Stimulated activated CD4-positive, alpha-beta T cell treated with anti-CD3 and anti-CD28 coated beads, TNF-alpha, amount 100 ng/mL, for 24 hours (primary cell): ENCODE measurements around the gene SNAPC2.
A peak's percentile ranks its signal among the peaks of the same experiment; 100 is the strongest.
"Not testable (repeated sequence)": the region's sequence is repeated elsewhere in the genome, so short reads cannot be mapped to it uniquely, and the experiment has no call there.

ENCODE experiments used
- DNase-seq, 3 experiments: peaks; one replicate each; pipeline ENCODE4 v3.0.0-alpha.2; 2020; ENCODE audit warnings: low read depth in 3 of 3

The SNAPC2 gene

GRCh38 chr19:7921967-7922835 lies 2.1 kb downstream of the SNAPC2 start:
- no peak for DNase-seq

DNA sequence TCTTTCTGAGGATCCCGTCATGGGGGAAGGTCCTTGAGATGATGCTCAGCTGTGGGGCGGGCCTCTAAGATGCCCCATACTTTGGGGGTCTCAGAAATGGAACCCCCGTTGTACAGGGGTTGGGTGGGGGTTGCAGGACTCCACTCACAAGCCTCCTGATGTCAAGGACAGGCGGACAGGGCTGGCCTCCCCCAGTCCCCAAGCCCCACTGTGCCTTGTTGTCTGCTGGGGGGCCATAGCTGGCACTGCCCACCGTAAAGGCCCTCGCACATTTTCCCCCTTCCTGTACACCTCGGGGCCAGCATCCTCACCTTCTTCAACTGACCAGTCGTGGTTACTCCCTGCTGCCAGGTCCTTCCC lies 2.7 kb downstream of the SNAPC2 start:
- DNase-seq: no peak

DNA sequence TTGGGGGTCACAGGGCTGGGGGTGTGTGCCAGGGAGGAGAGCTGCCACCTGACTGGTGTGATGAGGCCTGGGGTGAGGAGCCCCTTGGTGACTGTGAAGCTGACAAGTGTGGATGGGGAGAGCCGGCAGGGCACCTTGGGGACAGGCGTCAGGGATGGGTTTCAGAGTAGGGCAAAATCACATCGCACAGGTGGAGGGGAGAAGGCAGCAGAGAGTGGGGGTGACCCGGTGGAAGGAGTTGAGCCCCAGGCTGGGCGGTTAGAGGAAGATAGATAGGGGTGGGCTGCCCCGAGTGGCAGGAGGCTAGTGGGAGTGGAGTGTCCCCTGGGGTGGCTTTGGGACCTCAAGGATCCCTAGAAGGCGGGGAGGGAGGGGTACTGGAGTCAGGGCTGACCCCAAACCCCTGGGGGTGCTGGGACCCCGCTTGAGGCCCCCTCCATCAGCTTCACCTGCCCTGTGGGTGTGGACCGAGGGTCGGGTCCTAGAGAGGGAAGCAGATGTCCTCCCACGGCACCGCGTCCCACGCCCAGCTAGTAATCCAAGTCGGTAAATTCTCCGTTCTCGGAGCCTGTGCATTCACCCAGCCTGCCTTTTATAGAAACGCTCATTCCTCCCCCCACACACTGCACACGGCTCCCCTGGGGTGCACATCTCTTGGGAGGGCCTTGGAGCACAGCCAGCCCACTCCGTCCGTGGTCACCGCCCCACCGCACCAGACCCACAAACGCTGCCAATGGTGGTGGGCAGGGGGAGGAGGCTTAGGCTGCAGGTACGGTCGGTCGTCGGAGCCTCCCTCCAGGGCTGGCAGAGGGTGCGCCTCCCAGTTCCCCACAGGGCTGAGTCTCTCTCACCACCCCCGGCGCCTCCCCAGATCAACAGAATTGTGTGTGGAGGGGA lies 3.4 kb downstream of the SNAPC2 start:
- DNase-seq: no peak

DNA sequence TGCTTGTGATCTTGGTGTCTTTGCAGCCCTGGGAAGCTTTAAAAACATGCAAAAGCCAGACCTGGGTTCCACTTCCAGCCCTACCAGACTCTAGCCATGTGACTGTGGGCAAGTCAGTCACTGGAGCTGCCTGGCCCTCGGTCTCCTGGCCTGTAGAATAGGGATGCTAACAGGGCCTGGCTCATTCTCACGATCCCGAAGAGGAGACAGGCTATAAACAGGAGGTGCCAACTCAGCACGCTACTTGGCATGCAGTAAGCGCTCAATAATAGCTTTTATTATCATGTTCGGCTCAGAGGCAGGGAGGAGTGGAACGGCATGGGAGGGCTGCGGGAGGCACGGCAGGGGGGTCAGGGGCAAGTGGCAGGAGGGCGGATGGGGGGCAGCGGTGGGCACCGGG lies 4.1 kb downstream of the SNAPC2 start:
- no peak for DNase-seq

DNA sequence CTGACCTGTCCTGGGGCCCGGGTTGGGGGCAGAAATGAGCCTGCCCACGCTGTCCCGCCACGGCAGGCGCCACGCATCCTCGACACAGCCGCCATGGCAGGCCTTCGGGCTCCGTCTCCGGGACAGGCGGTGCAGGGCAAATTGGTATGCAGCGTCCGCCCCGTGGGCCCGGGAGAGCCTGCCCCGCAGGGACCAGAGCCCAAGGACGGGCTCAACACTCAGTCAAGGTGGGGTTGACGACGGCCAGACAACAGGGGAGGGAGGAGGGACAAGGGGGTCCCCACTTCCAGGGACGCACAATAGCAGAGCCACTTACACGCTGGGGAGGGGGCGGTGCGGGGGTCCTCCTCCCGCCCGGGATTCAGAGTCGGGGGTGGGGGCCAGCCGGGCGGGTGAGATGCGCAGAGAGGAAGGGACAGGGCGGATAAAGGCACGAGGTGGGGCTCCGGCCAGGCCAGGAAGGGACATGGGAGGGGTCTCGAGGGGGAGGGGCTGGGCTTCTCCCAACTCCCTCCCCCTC lies 4.6 kb downstream of the SNAPC2 start:
- no peak for DNase-seq

DNA sequence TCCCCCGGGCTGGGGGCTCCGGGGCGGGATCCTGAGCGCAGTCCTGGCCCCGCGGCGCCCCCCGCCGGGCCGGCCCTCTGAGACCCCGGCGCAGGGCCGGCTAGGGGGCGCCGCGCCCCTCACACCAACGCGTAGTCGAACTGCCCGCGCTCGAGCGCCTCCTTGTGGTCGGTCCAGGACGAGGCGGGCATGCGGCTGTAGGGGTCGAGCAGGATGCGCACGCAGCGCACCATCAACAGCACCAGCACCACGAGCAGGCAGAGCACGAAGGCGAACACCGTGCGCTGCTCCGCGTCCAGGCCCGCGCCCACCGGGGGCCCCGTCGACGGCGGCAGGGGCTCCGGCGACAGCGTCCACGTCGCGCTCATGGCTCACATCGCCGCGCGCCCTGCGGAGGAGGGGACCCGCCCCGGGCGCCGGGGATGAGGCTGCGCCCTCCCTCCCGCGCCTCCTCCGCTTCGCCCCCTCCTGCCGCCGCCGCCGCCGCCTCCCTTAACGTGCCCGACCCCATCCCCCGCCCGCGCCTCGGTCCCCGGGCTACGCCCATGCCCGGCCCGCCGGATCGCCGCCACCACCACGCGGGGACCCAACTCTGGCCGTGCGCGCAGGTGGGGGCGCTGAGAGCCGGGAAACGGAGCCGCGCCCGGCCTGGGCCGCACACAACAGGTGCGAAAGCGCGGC lies 5.2 kb downstream of the SNAPC2 start:
- DNase-seq: peak; percentile 46 to 75 (median 52)

DNA sequence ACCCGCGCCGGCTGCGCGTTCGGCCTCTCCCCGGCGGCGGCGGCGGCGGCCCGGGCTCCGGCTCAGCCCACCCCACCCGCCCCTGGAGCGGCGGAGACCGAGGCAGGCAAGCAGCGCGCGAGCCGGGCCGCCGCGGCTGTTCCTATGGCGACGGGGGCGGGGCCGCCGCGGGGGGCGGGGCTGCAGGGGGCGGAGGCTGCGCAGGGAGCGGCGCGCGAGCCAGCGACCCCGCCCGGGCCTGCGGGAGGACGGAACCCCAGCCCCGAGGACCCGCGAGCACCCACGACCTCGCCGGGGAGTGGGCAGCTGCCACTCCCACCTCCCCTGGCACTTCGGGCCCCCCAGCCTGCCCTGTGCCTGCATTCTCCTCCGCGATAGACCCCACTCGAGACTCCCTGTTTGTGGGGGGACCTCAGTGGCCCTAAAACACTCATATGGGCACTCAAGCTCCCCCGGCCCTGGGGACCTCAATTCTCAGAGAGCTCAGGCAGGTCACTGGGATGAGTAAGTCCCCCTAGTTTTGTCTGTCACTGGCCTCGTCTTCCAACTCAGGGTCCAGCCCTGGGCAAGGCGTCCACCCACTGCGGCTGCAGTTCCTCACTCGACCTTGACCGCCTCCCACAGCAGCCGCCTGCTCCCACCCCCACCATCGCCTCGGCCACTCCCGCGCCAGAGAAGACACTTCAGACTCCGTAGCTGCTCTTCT lies 6.0 kb downstream of the SNAPC2 start, which contains the start of gene CTXN1:
Gene CTXN1, minus strand, starts transcription at position 115 of the 706 bp plus-strand sequence. CDS start 597 bp downstream, outside the sequence.
- DNase-seq: peak; percentile 40 to 77 (median 66)

GRCh38 chr19:7926727-7927604 lies 6.8 kb downstream of the SNAPC2 start:
- no peak for DNase-seq

DNA sequence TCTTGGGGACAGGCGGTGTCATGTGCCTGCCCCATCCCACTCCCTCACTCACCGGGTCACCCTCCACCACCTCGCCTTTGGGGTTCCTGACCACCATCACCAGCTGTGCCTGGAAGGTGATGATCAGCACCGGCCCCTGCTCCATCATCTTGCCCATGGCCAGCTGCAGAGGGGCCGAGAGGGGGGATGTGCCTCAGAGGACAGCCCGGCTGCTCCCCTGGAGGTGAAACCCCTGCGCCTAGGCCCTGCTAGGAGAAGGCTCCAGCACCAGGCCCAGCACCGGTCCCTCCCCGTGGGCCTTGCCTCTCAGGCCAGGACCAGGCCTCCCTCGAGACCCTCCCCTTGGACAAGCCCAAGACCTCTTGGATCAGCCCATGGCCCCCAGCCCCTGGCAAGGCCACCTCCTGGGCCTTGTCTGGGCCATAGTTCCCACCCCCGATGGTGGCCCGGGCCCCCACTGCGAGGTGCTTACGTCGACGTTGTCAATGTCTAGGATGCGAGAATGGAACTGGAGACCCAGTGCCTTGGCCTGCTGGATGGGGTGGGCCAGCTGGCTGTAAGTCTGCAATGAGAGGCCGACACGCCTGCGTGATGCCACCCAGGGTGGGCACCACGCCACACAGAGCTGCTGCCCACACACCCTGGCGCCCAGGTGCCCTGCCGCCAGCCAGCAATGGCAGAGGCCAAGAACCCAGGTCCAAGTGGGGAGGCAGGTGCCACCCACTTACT lies 7.6 kb downstream of the SNAPC2 start:
- no peak for DNase-seq

DNA sequence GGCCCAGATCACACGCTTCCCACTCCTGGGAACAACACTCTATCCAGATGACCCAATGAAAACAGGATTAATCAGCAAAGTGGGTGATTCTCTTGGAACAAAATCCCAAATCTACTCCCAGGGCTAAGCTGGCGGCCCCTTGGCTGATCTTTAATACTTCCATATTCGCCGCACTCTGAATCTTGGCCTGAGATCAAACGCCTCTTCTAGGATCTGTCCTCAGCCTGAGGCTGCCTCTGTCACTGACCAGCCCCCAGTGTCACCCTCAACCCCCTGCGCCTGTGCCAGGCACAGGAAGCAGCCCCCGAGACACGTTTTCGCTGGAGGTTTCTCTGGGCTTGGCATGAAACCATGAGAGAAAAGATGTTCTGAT lies 8.2 kb downstream of the SNAPC2 start:
- no peak for DNase-seq

DNA sequence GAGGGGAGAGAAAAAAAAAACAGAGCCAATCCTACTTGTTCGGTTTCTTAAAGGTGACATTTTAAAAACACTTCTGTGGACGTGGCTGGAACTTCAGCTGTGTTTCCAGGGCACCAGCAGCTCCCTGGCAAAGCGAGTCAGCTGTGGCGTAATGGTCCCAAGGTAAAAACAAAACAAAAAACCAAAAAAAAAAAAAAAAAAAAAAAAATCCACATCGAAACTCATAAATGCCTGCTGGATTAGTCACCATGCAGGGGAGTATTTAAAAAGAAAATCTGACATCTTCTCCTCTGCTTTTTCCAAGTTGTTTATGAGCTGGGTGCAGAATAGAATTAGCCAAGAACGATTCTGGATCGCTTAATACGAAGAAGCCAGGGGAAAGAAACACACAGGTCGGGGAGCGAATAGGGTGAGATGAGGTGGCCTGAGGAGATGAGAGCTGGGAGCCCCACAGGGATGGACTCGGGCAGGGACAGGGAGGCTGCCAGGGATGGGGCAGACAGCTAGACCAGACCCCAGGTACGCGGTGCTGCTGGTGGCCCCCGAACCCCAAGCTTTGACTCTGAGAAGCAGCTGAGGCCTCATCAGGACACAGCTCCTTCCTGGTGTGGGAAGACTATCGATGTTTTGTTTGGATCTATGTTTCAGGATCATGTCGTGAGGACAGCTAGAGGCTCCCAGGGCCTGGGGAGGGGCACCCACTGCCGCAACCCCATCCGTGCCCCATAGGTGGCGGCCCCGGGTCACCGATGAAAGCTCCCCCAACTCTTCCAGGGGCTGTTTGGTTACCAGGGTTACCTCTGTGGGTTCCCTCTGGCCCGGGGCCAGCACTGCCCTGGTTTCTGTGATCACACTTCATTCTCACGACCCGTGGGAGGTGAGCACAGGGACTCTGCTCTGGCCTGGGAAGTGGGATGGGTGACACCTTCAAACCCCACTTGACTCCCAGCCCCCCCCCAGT lies 8.9 kb downstream of the SNAPC2 start:
- DNase-seq: peak in 1 of 3 experiments; percentile 59

GRCh38 chr19:7930030-7930429 lies 9.9 kb downstream of the SNAPC2 start:
- not testable (repeated sequence) for DNase-seq

DNA sequence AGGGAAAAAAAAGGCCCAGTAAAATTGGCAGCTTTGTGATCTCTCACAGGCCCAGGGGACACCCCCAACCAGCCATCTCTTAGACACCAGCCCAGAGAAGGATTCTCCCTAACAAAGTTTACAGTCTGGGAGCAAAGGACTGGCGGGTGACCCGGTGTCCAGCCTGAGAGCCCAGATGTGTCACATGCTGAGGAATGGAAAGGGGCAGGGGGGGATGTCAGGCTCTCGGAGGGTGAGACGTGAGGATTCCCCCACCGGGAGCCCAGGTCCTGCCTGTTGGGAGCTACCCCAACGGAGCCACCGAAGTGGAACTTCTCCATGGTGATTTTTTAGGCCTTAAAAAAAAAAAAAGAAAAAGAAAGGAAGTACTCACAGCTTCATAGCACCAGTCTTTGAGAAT lies 10.6 kb downstream of the SNAPC2 start:
- DNase-seq: no peak

- no peak for DNase-seq
These were observed 11.3 kb downstream of the SNAPC2 start for GRCh38 chr19:7931221-7932061.

GRCh38 chr19:7932276-7932929 lies 12.3 kb downstream of the SNAPC2 start:
- DNase-seq: no peak

- no peak for DNase-seq
These were observed 12.8 kb downstream of the SNAPC2 start for GRCh38 chr19:7932930-7933300.

DNA sequence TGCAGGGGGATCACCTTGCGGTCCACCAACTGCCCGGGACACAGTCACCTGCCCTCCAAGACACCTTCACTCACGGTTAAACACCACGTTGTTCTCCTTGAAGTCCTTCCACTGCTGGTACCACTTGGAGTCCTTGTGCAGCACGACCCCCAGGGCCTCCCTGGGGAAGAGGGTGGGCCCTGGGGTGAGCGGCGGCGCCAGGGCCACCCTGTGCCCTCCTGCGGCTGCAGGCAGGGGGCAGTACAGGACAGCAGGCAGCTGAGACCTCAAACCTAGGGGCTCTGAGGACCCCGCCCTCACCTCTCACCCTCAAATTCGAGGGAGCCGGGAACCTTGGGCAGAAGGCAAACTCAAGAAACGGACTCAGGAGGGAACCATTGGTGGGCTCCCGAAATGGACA lies 13.3 kb downstream of the SNAPC2 start:
- DNase-seq: no peak
